Thyroid gland (tissue), 4 donors: Measurements from ENCODE around the gene RPS2.

Source experiments
- CTCF ChIP-seq, 6 experiments: fragments of 200-600 bp in 3 of 6; fragments of 450-650 bp in 3 of 6; sonication (generic) in 3 of 6; IDR thresholded peaks; one replicate each; pipeline ENCODE4 v1.5.1; 2016 to 2019; ENCODE audit warnings: antibody characterized with exemption in 6 of 6, mild to moderate bottlenecking in 2 of 6, inconsistent platforms in 1 of 6, moderate library complexity in 1 of 6
- POLR2A ChIP-seq, 2 donors: fragments of 450-650 bp; IDR thresholded peaks; one replicate each; pipeline ENCODE4 v1.6.1; 2017; ENCODE audit warnings: antibody characterized with exemption in 2 of 2, mild to moderate bottlenecking in 2 of 2, moderate library complexity in 1 of 2

- TF ChIP-seq CTCF (IDR thresholded peaks at IDR 0.05) (no peak), POLR2A (IDR thresholded peaks at IDR 0.05) (no peak)
Observed at GRCh38 chr16:1929105-1929504, 35.5 kb downstream of the RPS2 start.
